ENCODE measurements around the gene CNPY1.
"Not testable (repeated sequence)": the region's sequence is repeated elsewhere in the genome, so short reads cannot be mapped to it uniquely, and the experiment has no call there.

CNPY1 gene

GRCh38 chr7:155577509-155577905 is 31.1 kb upstream of the CNPY1 start:
- FAIRE-seq, result no peak

GRCh38 chr7:155576900-155577508 is 30.6 kb upstream of the CNPY1 start:
- FAIRE-seq, result no peak

GRCh38 chr7:155576416-155576815 is 30.1 kb upstream of the CNPY1 start:
- no peak for FAIRE-seq

GRCh38 chr7:155574556-155575290 is 28.4 kb upstream of the CNPY1 start:
- FAIRE-seq, result no peak

- no peak for FAIRE-seq
Observed at GRCh38 chr7:155571581-155572345, 25.4 kb upstream of the CNPY1 start.

- FAIRE-seq, result no peak
Observed at GRCh38 chr7:155570991-155571390, 24.6 kb upstream of the CNPY1 start.

- no peak for FAIRE-seq
Observed at GRCh38 chr7:155570171-155570958, 24.0 kb upstream of the CNPY1 start.

- FAIRE-seq, result no peak
Observed at GRCh38 chr7:155569681-155570080, 23.3 kb upstream of the CNPY1 start.

- no peak for FAIRE-seq
Observed at GRCh38 chr7:155568842-155569494, 22.6 kb upstream of the CNPY1 start.

- no peak for FAIRE-seq
Observed at GRCh38 chr7:155568333-155568660, 21.9 kb upstream of the CNPY1 start.

GRCh38 chr7:155567646-155568332 is 21.4 kb upstream of the CNPY1 start:
- FAIRE-seq, result no peak

GRCh38 chr7:155566011-155566836 is 19.9 kb upstream of the CNPY1 start:
- FAIRE-seq, result no peak

GRCh38 chr7:155565596-155565995 is 19.2 kb upstream of the CNPY1 start:
- no peak for FAIRE-seq

GRCh38 chr7:155562976-155563375 is 16.6 kb upstream of the CNPY1 start:
- not testable (repeated sequence) for FAIRE-seq

GRCh38 chr7:155562106-155562505 is 15.7 kb upstream of the CNPY1 start:
- FAIRE-seq, result no peak

- no peak for FAIRE-seq
Observed at GRCh38 chr7:155560982-155561686, 14.8 kb upstream of the CNPY1 start.

GRCh38 chr7:155560196-155560885 is 14.0 kb upstream of the CNPY1 start:
- no peak for FAIRE-seq

GRCh38 chr7:155559519-155560108 is 13.3 kb upstream of the CNPY1 start:
- no peak for FAIRE-seq

- FAIRE-seq, result no peak
Observed at GRCh38 chr7:155558961-155559360, 12.6 kb upstream of the CNPY1 start.
